DMS153 treated with DMSO at 0.1 percent for 48 hours (cell line): Measurements from ENCODE around the gene ALKAL2.
A peak's percentile ranks its signal among the peaks of the same experiment; 100 is the strongest.

Source experiments
- DNase-seq: peaks from one replicate; lab custom pipeline; 2025; ENCODE audit not compliant: unreplicated experiment; lab: John Stamatoyannopoulos, UW

The ALKAL2 gene

DNA sequence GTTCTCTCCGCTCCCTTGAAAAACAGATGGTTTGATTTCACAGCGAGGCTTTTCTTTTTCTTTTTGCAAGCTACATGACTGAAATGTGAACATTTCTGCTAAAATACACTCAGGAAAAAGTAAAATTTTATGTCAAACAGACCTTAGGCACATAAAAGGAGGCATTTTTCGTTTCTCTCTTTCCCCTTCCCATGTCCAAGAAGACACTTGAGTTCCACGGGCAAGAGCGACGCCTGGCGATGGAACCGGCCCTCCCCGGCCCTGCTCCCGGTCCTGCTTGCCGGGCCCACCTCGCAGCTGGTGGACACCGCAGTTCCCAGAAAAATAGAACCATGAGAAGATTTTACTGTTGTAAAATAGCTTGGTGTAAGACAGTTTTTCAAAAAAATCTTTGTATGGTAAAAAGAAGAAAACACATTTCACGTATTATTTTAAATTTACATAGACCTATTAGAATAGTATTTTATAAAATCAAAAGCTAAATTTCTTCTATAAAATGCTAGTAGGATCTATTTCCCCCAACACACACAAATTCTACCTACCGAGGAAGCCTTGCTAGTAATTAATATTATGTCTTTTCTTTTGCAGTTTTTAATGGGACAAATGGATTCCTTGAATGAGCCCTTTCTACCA, 2.3 kb upstream of the ALKAL2 start:
- peak; percentile 14 for DNase-seq

DNA sequence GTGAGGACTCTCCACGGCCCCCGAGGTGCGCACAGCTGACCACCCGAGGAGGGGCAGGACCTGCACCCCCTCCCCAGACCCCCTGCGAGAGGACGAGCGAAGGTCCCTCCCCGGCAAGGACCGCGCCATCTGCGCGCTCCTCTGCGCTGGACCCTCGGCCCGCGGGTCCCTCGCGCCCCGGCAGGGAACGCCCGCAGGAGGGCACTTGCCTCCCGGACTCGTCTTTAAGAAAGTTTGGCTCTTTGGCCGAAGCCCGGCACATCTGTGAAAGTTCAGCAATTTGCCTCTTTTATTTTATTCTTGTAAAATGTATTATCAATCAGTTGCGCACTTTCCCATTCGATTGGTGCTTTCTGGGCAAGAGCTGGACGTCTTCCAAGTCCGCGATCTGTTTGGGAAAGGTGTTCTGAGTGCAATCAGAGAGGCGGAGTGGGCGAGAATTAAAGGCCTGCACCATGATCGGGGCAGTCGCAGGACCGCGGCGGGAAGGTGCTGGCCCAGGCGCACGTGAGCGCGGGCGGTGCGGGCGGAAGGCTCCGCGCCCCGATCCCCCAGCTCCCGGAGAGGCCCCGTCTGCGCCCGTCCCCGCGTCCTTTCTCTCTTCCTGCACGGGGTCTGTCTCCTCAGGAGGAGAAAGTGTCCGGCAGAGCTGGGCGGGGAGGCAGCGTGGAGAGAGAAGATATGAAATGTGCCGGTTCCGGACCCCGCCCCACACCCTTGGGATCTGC, 1.6 kb upstream of the ALKAL2 start:
- DNase-seq: no peak

DNA sequence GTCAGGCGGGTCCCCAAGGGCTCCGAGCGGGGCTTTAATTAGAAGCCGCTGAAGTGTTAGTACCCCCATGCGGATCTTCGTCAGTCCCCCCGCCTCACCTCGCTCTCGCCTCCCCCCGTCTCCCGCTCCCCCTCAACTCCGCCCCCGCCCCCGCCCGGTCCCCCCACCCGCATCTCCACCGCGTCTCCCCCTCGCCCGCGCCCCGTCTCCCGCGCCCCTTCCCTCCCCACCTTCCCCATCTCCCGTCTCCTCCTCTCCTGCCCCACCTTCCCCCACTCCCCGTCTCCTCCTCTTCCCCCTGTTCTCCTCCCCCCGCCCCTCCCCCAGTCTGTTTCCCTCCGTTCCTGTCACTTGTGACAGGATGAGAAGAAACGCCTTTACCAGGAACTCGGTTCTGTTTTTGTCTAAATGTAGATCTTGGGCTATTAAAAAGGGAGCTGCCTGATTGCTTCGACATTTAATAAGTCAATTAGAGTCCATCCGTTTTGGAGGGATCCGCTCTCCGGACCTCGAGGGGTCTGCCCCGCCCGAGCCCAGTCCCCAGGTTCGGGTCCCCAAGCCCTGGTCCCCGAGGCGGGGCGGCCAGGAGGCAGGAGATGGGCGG, 969 bp upstream of the ALKAL2 start:
- no peak for DNase-seq

- no peak for DNase-seq
Measured at GRCh38 chr2:287471-287885, 413 bp downstream of the ALKAL2 start.

DNA sequence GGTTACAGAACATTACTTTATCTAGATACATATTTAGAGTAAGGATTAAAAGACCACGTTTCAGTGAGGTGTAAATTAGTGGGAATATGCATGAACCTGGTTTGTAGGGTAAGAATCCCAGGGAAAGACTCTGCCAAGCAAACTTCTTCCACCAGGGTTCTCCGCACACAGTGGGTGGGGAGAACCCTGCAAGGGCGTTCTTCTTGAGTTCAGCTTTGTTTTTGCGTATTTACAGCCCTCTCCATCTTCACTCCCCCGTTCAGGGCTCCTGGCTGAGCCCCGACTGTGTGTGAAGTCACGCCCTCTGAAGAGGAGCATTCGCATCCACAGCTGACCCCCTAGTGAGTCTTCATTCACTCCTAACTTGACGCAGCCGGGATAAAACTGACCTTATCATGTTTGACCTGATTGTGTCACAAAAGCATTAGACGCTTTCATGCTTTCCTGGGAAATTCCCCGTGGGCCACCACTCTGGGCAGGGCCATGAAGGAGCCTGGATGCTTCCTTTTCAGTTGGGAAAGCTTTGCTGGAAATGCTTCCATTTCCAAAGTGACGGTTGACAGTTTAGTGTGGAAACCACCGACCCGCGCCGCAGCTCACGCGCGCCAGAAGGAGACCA, 1.0 kb downstream of the ALKAL2 start:
- no peak for DNase-seq

DNA sequence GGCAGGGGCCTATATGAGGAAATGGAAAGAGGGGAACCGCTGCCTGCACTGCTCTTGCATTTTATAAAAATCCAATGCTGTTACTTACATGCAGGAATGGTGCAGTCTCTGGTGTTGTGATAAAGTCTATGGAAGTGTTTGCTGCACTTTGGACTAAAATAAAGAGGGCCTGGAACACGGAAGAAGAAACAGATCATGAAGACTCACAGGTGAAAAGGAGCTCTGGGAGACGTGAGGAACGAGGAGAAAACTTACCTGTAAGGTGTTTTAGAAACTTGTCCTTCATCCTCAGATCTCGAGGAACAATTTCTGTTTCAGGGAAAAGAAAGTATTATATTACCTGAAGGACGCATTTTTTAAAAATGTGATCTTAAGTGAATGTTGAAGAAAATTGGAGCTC, 1.9 kb downstream of the ALKAL2 start:
- DNase-seq: no peak

- DNase-seq: no peak
Measured at GRCh38 chr2:285531-285930, 2.4 kb downstream of the ALKAL2 start.

- no peak for DNase-seq
Measured at GRCh38 chr2:284896-285492, 2.9 kb downstream of the ALKAL2 start.

DNA sequence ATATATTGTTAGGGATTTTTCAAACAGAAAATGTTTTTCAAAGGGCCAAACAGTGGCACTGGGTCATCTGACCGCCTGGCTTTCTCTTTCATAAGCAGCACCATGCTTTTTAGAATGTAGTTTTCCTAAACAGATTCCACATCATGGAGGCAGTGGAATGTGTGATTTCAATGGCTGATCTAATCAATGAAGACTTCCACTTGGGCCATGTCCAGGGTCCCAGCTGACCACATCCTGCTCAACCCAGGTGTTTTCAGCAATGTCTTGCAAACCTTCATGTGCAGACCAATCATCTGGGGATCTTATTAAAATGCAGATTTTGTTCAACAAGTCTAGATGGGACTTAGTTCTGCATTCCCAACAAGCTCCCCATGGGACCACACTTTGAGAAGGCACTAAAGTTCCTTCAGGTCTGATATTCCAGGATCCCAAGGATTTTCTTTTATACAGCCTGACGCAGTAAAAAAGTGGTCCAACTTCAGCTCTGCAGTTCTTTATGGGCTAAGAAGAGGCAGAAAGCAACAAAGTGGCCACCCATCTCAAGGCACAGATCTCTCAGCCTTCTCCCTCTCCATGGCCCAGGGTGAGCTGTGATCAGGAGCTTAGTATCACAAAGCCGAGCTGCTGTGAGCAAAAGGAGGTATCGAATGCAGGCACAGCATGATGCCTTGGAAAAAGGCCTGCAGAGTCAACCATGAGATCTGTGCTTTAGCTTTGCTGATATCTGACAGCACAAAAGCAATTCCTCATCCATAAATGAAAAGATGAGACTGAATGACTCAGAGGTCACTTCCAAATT, 3.7 kb downstream of the ALKAL2 start:
- DNase-seq: no peak

- no peak for DNase-seq
Measured at GRCh38 chr2:282371-283263, 5.3 kb downstream of the ALKAL2 start.

DNA sequence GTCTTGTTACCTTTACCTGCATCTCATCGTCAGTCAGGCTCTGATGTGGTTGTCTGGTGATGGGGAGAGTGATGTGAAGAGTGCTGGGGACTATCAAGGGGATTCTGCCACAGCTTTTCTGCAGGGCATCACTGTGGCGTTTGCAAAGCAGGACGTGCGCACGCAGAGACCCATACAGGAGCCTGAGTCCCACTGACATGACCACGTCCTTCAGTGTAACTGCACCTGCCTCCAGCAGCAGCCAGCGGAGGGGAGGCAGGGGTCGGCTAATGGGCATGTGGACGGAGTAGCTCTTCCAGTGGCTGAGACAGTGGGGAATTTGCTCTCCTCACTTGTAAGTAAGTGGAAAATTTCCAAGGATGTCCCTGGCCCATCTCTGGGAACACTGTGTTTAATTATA, 6.5 kb downstream of the ALKAL2 start:
- no peak for DNase-seq

DNA sequence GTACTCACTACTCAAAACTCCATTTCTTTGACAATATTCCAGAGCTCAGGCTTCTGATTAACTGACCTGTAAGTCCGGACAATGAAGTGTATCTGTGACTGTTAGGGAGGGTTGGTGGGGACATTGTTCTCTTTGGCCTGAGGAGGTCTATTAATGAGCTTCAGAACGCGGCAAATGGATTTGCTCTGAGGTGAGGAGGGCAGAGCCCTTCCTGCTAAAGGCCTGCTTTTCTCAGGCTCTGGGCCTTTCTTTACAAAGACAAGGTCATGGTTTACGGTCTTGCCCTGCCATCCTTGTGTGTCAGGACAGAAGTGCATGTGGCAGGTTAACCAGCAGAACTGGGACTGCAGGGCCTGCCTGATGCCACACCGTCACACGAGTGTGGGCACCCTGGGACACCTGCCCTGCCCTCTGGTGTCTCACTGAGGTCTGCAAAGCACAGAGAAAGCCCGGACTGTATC, 7.2 kb downstream of the ALKAL2 start:
- no peak for DNase-seq

DNA sequence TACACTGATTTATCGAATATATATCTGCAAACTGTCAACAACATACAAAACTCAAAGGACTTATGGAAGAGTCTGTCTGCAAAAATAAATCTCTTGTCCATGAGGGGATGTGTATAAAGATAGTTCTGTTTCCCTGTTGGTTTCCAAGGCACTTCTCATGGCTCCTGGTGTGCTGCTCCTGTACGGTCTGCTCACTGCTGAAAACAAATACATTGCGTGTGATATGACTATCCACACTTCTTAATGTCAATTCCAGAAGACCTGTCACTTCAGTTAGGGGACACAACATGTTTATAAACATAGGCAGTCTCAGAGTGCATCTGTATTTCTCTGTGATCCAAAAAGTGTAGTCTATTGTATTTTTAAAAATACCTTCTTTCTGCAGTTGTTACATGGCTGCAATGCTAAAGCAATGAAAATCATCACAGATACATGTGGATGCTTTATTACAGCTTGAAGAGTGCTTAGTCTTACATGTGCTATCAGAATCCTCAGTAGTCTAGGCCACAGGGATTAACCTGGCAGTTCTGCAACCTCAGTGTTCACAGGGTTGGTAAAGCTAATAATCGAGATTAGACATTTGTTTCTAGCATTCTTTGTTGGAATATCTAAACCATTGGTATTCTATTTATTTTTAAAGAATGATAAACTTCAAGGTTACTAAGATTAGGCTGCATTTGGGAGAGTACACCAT, 7.8 kb downstream of the ALKAL2 start:
- DNase-seq: no peak

- DNase-seq: no peak
Measured at GRCh38 chr2:279366-279765, 8.5 kb downstream of the ALKAL2 start.

GRCh38 chr2:278927-279320, 9.0 kb downstream of the ALKAL2 start:
- DNase-seq: no peak

- no peak for DNase-seq
Measured at GRCh38 chr2:278312-278926, 9.5 kb downstream of the ALKAL2 start.

DNA sequence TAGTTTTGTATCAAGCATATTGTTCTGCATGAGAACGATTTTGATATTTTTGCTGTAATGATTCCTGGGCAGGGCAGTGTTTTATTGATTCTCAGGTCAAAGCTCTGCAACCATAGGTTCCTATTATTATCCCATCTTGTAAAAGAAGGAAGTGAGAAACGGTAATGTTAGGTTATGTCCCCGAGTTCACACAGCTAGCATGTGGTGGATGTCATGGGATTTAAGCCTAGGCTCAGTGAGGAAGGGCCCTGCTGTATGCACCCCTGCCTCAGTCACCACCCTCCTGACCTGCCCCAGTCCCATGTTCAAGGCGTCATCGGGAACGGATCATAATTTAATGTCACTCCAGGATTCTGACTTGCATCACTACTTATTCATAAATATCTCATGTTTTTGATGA, 12.4 kb downstream of the ALKAL2 start:
- DNase-seq: no peak

- DNase-seq: no peak
Measured at GRCh38 chr2:274503-274902, 13.4 kb downstream of the ALKAL2 start.

DNA sequence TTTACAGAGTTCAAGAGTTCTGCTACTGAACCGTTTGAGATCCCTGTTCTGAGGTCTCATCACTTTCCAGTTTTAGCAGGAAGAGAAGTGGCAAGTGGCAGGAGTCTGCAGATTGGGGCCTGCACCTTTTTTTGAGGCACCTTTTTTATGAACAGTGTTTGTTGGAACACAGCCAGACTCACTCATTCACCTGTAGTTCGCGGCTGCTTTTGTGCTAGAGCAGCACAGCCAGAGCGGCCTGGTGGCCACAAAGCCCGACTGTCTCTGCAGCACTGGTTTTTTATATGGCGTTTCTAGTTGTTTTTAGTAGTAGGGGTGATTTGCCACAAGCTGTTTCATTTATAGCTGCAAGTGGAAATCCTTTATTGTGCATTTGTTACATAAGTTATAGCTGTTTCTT, 14.6 kb downstream of the ALKAL2 start:
- peak; percentile 22 for DNase-seq
